ENCODE results near the gene PDIA6.

The PDIA6 gene, protein sequence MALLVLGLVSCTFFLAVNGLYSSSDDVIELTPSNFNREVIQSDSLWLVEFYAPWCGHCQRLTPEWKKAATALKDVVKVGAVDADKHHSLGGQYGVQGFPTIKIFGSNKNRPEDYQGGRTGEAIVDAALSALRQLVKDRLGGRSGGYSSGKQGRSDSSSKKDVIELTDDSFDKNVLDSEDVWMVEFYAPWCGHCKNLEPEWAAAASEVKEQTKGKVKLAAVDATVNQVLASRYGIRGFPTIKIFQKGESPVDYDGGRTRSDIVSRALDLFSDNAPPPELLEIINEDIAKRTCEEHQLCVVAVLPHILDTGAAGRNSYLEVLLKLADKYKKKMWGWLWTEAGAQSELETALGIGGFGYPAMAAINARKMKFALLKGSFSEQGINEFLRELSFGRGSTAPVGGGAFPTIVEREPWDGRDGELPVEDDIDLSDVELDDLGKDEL

GRCh38 chr2:10812362-10813162, at the start of gene PDIA6:
Gene PDIA6 (minus strand): TSS chr2:10812785. CDS start chr2:10812696, 89 bp downstream.
- peak; percentile 91 to 95 for DNase-seq (ENCODE audit: low read depth in 2 of 2)

DNA sequence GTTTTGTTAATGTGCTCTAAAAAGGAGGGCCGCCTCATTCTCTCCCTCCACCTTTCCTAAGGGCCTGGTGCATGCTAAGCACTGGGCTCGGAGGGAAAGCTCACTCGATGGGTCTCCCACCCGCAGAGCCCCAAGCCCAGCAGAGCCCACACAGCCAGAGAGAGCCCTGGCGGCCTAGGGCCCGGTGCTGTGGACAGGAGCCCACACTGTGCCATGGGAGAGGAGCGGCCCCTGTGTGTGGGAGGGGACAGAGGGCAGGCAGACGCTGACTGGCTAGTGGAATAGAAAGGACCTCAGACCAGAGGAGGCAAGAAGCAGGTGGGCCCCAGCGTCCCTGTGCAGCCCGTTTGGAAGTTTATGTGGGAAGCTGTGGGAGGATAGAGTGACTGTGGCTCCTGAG, 49.7 kb upstream of the PDIA6 start:
- no peak for DNase-seq (ENCODE audit: low read depth in 2 of 2)

DNA sequence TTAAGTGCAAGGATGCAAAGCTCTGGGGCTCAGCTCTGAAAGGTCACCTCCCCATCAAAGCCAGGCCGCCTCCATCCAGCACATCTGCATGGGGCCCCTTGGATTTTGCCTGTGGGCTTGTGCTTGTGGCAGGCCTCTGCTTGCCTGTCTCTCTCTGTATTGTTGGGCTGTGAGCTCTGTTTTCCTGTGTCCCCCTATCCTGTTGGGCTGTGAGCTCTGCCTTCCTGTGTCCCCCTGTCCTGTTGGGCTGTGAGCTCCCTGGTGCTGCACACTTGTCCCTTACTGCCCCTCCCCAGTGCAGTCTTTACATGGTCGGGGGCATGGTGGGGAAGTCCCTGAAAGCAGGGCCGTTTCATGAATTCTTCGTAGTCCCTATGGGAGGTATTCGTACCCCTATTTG, 49.2 kb upstream of the PDIA6 start:
- DNase-seq (ENCODE audit: low read depth in 2 of 2): no peak

DNA sequence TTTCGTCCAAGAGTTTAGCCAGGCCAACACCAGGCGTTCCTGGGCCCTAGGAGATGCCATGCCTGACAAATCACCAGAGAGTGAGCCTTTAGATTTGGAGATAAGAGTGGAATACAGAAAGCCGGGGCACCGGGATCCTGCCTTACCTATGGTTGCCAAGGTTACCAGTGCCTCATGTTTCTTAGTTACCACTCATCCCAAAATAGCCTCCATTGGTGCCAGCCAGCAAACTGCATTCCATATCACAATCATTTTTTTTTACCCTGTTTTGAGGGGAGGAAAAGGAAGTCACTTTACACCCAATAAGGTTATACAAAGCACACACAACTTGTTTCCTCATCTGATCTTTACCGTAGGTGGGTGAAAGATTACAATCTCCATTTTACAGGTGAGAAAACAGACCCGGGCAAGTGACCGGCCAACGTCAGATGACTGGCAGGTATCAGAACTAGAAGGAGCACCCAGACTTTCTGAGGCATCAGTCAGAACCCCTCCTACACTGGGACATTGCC, 48.3 kb upstream of the PDIA6 start:
- no peak for DNase-seq (ENCODE audit: low read depth in 2 of 2)

GRCh38 chr2:10860081-10860813, 47.7 kb upstream of the PDIA6 start:
- no peak for DNase-seq (ENCODE audit: low read depth in 2 of 2)

DNA sequence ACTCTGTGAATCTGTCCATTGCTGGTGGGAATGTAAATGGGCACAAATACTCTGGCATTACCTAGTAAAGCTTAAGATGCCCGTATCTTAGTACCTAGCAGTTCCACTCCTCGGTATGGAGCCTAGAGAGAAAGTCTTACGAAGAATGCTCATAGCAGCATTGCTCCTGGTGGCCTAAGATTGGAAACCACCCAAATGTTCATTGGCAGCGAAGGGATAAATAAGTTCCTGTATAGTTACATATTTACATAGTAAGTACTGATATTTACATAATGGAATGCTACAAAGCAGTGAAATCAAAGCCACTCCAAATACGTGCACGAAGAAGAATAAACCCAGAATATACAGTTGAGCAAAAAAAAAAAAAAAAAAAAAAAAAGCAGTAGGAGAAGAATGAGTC, 46.7 kb upstream of the PDIA6 start:
- DNase-seq (ENCODE audit: low read depth in 2 of 2): no peak

DNA sequence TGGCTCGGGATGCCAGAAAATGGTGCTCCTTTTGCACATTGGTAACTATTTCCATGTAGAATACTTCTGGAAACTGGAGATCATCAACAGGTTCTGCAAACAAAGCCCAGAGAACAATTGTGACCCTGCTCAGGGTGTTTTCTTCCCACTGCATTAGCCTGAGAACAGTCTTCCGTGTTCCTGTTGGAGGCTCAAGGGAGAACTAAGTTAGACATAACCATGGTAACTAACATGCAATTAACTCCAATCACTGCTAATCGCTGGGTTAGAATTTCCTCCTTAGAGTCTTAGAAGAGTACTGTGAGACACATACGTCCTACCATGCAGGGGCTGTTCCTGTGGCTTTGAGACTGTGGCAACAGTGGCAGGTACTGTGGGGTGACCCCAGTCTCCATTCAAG, 36.0 kb upstream of the PDIA6 start:
- no peak for DNase-seq (ENCODE audit: low read depth in 2 of 2)

GRCh38 chr2:10847008-10847407, 34.4 kb upstream of the PDIA6 start:
- DNase-seq (ENCODE audit: low read depth in 2 of 2): no peak

- DNase-seq (ENCODE audit: low read depth in 2 of 2): no peak
Measured at GRCh38 chr2:10846110-10846861, 33.7 kb upstream of the PDIA6 start.

DNA sequence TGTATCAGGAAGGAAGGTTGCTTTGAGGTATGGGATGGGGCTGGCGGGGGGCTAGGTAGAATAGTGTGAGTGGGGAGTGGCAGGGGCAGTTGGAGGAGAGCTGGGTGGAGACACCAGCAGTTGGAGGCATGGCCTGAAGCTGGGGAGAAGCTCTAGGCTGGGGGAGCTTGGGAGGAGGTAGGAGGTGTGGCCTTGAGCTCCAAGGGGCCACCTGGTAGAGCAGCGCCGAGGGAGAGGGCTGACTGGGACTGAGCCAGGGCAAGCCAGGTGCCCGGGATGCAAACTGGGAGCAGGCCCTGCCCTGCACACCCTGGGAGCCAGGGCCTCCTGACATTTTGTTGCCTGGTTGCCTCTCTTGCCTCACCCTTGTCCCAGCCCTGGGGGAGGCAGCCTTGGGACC, 33.1 kb upstream of the PDIA6 start:
- DNase-seq (ENCODE audit: low read depth in 2 of 2): no peak

DNA sequence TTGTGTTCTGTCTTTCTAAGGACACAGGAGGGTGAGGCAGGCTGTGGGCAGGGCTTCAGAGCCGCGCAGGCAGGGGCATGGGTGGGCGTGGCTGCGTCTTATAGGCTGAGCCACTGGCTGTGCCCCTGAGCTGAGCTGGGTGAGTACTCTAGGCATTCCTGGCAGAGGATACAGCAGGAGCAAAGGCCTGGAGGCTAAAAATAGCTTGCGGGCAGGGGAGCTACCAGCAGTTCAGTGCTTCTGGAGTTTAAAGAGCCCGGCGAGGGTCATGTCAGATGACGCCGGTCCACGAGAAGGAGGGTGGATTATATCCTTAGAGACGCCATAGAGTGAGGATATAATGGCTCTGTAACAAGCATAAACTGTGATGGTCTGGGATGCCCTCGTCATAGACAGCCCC, 31.5 kb upstream of the PDIA6 start:
- DNase-seq (ENCODE audit: low read depth in 2 of 2): no peak

- DNase-seq (ENCODE audit: low read depth in 2 of 2): no peak
Measured at GRCh38 chr2:10842506-10842905, 29.9 kb upstream of the PDIA6 start.

GRCh38 chr2:10841547-10842219, 29.1 kb upstream of the PDIA6 start:
- DNase-seq (ENCODE audit: low read depth in 2 of 2): no peak

DNA sequence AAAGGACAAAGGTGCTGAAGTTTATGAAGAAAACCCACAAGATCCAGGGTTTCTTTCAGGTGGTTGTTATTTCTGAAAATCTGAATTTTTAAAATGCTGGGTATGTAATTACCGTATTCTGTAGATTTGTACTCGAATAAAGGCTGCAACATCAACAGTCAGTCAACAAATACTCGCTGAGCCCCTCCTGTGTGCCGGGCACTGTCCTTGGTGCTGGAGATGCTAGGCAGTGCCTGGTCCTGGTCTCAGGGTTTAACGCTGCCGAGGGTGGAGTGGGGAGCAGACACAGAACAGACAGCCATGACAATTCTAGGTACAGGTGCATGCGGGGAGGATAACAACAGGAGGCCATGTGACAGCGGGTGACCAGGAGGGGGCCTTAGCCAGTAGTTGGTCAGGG, 27.2 kb upstream of the PDIA6 start:
- DNase-seq (ENCODE audit: low read depth in 2 of 2): no peak

DNA sequence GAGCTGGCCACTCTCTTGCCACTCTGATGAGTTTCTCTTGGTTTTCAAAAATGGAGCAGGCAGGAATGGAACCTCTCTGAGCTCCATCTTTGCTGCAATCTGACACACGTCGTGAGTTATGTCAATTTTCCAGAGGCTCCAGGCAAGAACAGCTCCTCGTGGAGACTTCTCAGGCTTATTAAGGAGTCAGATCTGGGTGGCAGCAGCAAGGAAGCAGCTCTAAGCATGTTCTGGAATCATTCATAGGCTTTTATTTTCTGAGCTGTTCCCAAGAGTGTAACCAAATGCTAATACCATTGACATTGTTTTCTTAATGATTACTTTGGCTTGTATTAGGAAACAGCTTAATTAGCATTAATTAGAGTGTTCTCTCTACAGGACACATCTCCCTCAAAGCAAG, 26.1 kb upstream of the PDIA6 start:
- DNase-seq (ENCODE audit: low read depth in 2 of 2): no peak

- no peak for DNase-seq (ENCODE audit: low read depth in 2 of 2)
Measured at GRCh38 chr2:10837298-10838266, 25.0 kb upstream of the PDIA6 start.

- DNase-seq (ENCODE audit: low read depth in 2 of 2): peak; percentile 71 to 75
Measured at GRCh38 chr2:10835052-10835970, 22.7 kb upstream of the PDIA6 start.

GRCh38 chr2:10834068-10834655, 21.6 kb upstream of the PDIA6 start:
- DNase-seq (ENCODE audit: low read depth in 2 of 2): no peak
